Measurements from ENCODE around the gene RUNX3. TPM values are rescaled to one million over a fixed set of nuclear protein-coding genes. Genes with fewer than 3 reads are reported as not detected.

RUNX3 gene
- total and polyA plus RNA-seq, 10 donors = 17.3 to 76.3 (median 49.3) TPM

DNA sequence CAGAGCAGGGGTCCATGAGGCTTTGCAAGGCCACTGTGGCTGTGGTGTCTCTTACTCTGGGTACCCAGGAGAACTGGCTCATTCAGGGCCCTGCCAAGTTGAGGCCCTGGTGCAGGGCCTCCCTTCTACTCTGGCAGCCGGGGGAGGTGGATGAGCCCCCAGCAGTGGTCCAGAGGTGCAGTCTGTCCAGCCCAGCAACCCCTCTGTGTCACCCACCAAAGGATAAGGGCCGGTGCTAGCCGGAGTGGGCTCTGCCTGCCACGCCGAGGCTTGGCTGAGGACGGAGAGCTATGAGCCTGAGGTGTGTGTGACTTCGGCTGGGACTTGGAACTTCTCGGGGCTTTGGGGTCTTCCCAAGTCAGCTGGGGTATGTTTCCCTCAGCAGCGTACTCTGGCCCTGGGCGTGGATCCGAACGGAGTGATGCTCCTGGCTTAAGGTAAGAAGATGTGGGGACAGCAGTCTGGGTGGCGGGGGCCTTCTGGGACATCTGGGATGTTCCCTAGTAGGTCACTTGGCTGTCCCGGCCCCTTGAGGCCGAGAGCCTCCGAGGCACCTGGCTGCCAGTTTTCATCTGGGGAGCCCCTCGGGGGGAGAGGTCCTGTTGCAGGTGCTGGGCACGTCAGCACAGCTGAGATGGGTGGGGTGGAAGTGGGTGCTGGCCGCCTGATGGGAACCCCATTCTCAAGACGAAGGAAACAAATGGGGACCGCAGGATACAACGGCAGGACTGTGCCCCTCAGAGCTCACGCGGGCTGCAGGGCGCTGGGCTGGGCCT lies 25.9 kb downstream of the RUNX3 start:
- DNase-seq = peak; percentile 76
- 80 to 91% (median 90%) methylated on average over 24 to 25 of the region's 25 CpGs for WGBS, 5 donors
- H3K9me3 ChIP-seq = no peaks in the 10 kb centered on the region
- intact Hi-C loops (cut with DNase I; ENCODE audit: low total_unique reads) = no loop called here
- H3K36me3 ChIP-seq = peaks cover 0 to 87% (median 61%) of the 10 kb centered on the region in 6 donors
- peaks cover 0 to 55% (median 6%) of the 10 kb centered on the region in 6 donors for H3K4me1 ChIP-seq
- H3K4me3 ChIP-seq = no peak overlapping the region
- peak overlapping the region in 1 of 8 donors; percentile 90 for H3K27ac ChIP-seq
- TF ChIP-seq POLR2AphosphoS5 (IDR thresholded peaks at IDR 0.05) (peak in 1 of 3 donors; percentile 40), POLR2A (IDR thresholded peaks at IDR 0.05) (no peak)
- TF ChIP-seq, protein P1, sequence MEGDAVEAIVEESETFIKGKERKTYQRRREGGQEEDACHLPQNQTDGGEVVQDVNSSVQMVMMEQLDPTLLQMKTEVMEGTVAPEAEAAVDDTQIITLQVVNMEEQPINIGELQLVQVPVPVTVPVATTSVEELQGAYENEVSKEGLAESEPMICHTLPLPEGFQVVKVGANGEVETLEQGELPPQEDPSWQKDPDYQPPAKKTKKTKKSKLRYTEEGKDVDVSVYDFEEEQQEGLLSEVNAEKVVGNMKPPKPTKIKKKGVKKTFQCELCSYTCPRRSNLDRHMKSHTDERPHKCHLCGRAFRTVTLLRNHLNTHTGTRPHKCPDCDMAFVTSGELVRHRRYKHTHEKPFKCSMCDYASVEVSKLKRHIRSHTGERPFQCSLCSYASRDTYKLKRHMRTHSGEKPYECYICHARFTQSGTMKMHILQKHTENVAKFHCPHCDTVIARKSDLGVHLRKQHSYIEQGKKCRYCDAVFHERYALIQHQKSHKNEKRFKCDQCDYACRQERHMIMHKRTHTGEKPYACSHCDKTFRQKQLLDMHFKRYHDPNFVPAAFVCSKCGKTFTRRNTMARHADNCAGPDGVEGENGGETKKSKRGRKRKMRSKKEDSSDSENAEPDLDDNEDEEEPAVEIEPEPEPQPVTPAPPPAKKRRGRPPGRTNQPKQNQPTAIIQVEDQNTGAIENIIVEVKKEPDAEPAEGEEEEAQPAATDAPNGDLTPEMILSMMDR (IDR thresholded peaks at IDR 0.05 in 8 of 11, conservative IDR thresholded peaks at IDR 0.05 in 3 of 11) = no peak
- H3K27me3 ChIP-seq (replicated peaks in 1 of 7) = peaks cover 0 to 19% (median 0%) of the 10 kb centered on the region in 7 donors

DNA sequence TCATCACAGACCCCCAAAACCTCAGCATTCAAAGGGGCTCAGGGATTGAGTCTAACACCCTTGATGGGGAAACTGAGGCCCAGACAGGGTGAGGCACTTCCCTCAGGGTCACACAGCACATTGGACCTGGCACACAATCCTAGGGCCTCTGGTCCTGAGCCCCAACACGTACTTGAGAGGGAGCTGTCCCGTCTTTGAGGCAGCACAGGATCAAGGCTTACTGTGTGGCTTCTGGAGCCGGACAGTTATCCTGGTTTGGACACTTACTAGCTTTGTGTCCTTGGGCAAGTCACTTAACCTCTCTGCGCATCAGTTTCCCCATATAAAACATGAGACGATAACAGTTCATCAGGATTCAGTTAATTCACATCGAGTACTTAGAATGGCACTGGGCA lies 26.5 kb downstream of the RUNX3 start:
- H3K4me1 ChIP-seq = peaks cover 0 to 55% (median 5%) of the 10 kb centered on the region in 6 donors
- H3K4me3 ChIP-seq = no peak overlapping the region
- intact Hi-C loops (cut with DNase I; ENCODE audit: low total_unique reads) = no loop called here
- H3K36me3 ChIP-seq = peaks cover 0 to 81% (median 61%) of the 10 kb centered on the region in 6 donors
- WGBS, 5 donors = 91 to 96% (median 95%) methylated on average over 6 of the region's 6 CpGs
- TF ChIP-seq POLR2A (IDR thresholded peaks at IDR 0.05) (no peak), POLR2AphosphoS5 (IDR thresholded peaks at IDR 0.05) (no peak)
- TF ChIP-seq, protein P1 (IDR thresholded peaks at IDR 0.05 in 8 of 11, conservative IDR thresholded peaks at IDR 0.05 in 3 of 11) = no peak
- peaks cover 0 to 19% (median 0%) of the 10 kb centered on the region in 7 donors for H3K27me3 ChIP-seq (replicated peaks in 1 of 7)
- H3K9me3 ChIP-seq = no peaks in the 10 kb centered on the region
- DNase-seq = peak; percentile 34
- H3K27ac ChIP-seq = no peak overlapping the region

DNA sequence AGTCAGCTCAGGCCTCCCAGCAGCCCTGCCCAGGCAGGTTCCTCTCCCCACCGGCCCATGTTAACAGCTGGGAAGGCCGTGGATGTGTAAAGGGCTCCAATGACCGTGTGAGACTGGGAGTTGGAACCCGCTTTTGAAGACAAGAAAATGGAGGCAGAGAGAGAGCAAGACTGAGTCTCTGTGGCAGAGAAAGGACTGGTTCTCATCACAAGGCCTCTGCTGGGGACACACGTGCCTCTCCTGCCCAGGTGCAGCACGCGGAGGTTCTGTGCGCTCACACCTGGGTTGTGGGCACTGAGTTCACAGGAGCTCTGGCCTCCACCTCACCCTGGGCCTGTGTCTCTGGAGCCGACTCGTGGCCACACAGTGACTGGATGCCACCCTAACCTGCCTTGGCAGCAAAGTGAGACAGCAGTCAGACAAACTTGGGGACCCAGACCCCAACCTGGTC lies 27.0 kb downstream of the RUNX3 start:
- WGBS, 5 donors = 83 to 90% (median 89%) methylated on average over 10 of the region's 10 CpGs
- no peak for TF ChIP-seq POLR2A (IDR thresholded peaks at IDR 0.05)
- TF ChIP-seq, protein P1 (IDR thresholded peaks at IDR 0.05 in 8 of 11, conservative IDR thresholded peaks at IDR 0.05 in 3 of 11) = no peak
- TF ChIP-seq POLR2AphosphoS5 (IDR thresholded peaks at IDR 0.05) = peak in 1 of 3 donors; percentile 24
- peak; percentile 58 for DNase-seq
- H3K9me3 ChIP-seq = no peaks in the 10 kb centered on the region
- no peak overlapping the region for H3K27ac ChIP-seq
- no peak overlapping the region for H3K4me3 ChIP-seq
- peaks cover 0 to 76% (median 61%) of the 10 kb centered on the region in 6 donors for H3K36me3 ChIP-seq
- H3K4me1 ChIP-seq = peaks cover 0 to 56% (median 4%) of the 10 kb centered on the region in 6 donors
- H3K27me3 ChIP-seq (replicated peaks in 1 of 7) = peaks cover 0 to 19% (median 0%) of the 10 kb centered on the region in 7 donors
- intact Hi-C loops (cut with DNase I; ENCODE audit: low total_unique reads) = no loop called here

DNA sequence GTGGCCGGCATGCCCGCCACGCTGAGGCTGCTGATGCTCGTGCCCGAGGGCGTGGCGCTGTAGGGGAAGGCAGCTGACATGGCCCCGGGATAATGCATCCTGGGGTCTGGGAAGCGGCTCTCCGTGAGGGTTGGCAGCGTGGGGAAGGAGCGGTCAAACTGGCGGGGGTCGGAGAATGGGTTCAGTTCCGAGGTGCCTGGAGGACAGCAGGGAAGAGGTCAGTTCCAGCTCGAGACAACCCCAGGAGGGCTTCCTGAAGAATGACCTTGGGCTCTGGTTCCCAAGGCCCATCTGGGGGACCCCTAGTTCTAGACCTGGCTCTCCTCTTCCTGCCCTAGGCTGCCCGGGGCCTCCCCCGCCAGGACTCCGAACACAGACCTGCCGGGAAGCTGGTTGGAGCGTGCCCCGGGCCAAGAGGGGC lies 27.6 kb downstream of the RUNX3 start:
- H3K36me3 ChIP-seq = peaks cover 0 to 70% (median 60%) of the 10 kb centered on the region in 6 donors
- H3K9me3 ChIP-seq = no peaks in the 10 kb centered on the region
- H3K4me1 ChIP-seq = peaks cover 0 to 60% (median 6%) of the 10 kb centered on the region in 6 donors
- TF ChIP-seq POLR2A (IDR thresholded peaks at IDR 0.05) = no peak
- TF ChIP-seq, protein P1 (IDR thresholded peaks at IDR 0.05 in 8 of 11, conservative IDR thresholded peaks at IDR 0.05 in 3 of 11) = no peak
- no peak for TF ChIP-seq POLR2AphosphoS5 (IDR thresholded peaks at IDR 0.05)
- no peak overlapping the region for H3K4me3 ChIP-seq
- no peak for DNase-seq
- H3K27ac ChIP-seq = no peak overlapping the region
- WGBS, 5 donors = 90 to 98% (median 95%) methylated on average over 9 to 22 of the region's 22 CpGs
- peaks cover 0 to 19% (median 0%) of the 10 kb centered on the region in 7 donors for H3K27me3 ChIP-seq (replicated peaks in 1 of 7)
- intact Hi-C loops (cut with DNase I; ENCODE audit: low total_unique reads) = no loop called here
